ENCODE data around the gene ANO7. TPM values are rescaled to one million over a fixed set of nuclear protein-coding genes. Genes with fewer than 3 reads are reported as not detected.

Gene ANO7
- total RNA-seq, 1 donor from 2014 or later, result under 0.01 TPM

- TF ChIP-seq, protein P1, sequence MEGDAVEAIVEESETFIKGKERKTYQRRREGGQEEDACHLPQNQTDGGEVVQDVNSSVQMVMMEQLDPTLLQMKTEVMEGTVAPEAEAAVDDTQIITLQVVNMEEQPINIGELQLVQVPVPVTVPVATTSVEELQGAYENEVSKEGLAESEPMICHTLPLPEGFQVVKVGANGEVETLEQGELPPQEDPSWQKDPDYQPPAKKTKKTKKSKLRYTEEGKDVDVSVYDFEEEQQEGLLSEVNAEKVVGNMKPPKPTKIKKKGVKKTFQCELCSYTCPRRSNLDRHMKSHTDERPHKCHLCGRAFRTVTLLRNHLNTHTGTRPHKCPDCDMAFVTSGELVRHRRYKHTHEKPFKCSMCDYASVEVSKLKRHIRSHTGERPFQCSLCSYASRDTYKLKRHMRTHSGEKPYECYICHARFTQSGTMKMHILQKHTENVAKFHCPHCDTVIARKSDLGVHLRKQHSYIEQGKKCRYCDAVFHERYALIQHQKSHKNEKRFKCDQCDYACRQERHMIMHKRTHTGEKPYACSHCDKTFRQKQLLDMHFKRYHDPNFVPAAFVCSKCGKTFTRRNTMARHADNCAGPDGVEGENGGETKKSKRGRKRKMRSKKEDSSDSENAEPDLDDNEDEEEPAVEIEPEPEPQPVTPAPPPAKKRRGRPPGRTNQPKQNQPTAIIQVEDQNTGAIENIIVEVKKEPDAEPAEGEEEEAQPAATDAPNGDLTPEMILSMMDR (IDR thresholded peaks at IDR 0.05; ENCODE audit: insufficient read depth, low read length, severe bottlenecking), result peak; percentile 17
- no peak for FAIRE-seq
- H3K4me3 ChIP-seq (ENCODE audit: low read depth, low read length), result peak within 1 kb of the TSS; percentile 62
- H3K36me3 ChIP-seq (ENCODE audit: control insufficient read depth, insufficient read depth, low read length), result peaks cover 1% of the 10 kb centered on the region
- no peaks in the 10 kb centered on the region for H3K27me3 ChIP-seq (ENCODE audit: control insufficient read depth, insufficient read depth, low read length)
- peak; percentile 88 for DNase-seq (ENCODE audit: low read depth)
Observed at GRCh38 chr2:241149925-241150659, 38.4 kb upstream of the ANO7 start, which contains the start of gene PPP1R7. PPP1R7 (plus strand) TSS chr2:241150467; CDS start chr2:241150496, 29 bp downstream.

DNA sequence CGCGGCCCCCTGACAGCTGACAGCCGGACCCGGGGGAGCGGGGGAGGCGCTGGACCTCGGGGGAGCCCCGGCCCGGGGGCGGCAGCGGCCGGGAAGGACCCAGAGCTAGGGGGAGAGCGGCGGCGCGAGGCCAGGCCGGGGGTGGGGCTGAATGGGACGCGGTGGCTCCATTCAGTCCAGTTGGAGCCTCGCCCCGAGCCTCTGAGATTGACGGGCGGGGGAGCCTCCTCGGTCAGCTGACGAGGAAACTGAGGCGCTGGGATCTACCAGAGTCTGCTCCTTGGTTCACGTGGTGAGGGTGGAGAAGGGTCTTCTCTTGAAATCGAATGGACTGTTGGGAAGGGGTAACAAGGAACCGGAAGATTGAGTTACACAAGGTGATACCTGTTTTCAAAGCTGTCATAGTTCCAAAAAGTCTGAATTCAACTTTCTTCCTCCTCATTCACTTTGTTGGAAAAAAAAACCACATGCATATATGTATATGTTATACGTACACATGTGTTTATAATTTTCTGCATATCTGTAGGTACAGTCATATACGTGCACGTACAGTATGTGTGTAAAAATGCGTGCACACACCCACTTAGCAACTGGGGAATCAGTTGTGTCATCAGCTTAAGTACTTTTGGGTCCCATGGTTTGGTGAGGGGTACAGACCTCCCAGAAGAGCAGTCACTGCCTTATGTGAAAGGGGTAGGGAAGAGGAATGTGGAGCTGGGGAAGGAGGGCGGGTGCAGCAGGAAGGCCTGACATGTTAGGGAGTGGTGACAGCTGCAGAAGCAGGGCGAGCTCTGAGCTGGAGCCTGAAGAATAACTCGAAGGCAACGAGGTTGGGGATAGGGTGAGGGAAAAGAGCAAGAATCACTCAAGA is 37.6 kb upstream of the ANO7 start:
- H3K27me3 ChIP-seq (ENCODE audit: control insufficient read depth, insufficient read depth, low read length), result no peaks in the 10 kb centered on the region
- FAIRE-seq (no peak), DNase-seq (ENCODE audit: low read depth) (peak; percentile 35)
- H3K36me3 ChIP-seq (ENCODE audit: control insufficient read depth, insufficient read depth, low read length), result peaks cover 2% of the 10 kb centered on the region
- TF ChIP-seq, protein P1 (IDR thresholded peaks at IDR 0.05; ENCODE audit: insufficient read depth, low read length, severe bottlenecking), result no peak
- peak overlapping the region; percentile 62 for H3K4me3 ChIP-seq (ENCODE audit: low read depth, low read length)

DNA sequence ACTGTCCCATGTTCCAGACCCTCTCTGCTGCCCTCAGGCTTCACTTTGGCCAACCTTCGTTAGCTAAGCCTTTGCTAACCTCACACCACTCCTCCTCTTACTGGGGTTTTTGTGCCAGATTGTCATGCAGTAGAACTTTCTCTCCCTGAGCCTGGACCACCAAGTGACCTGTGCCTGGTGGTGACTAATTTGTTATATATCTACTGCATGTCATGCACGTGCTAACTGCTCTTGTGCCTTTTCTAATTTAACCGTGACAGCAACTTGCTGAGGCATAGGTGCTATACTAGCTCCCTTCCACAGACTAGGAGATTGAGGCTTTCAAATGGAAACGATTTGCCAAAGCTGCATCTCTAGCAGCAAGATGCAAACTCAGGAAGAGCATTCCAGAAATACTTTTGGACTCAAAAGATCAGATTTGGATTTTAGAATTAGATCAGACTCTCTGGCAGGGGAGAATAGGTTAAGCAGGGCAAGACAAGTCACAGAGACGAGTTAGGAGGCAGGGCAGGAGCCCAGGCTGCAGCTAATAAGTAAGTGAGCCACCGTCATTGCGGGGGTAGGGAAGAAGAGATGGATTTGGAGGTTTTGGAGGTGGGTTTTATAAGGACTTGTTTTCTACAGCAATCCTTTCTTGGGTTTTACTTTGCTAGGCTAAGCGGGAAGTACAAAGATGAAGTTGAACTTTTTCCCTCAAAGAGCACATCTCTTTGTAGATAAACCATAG is 36.4 kb upstream of the ANO7 start:
- no peak overlapping the region for H3K4me3 ChIP-seq (ENCODE audit: low read depth, low read length)
- no peak for DNase-seq (ENCODE audit: low read depth)
- FAIRE-seq, result peak; percentile 68
- no peaks in the 10 kb centered on the region for H3K27me3 ChIP-seq (ENCODE audit: control insufficient read depth, insufficient read depth, low read length)
- H3K36me3 ChIP-seq (ENCODE audit: control insufficient read depth, insufficient read depth, low read length), result peaks cover 5% of the 10 kb centered on the region
- TF ChIP-seq, protein P1 (IDR thresholded peaks at IDR 0.05; ENCODE audit: insufficient read depth, low read length, severe bottlenecking), result no peak

- FAIRE-seq (no peak), DNase-seq (ENCODE audit: low read depth) (peak; percentile 22)
- TF ChIP-seq, protein P1 (IDR thresholded peaks at IDR 0.05; ENCODE audit: insufficient read depth, low read length, severe bottlenecking), result no peak
- Histone ChIP-seq H3K4me3 (ENCODE audit: low read depth, low read length) (no peak overlapping the region), H3K36me3 (ENCODE audit: control insufficient read depth, insufficient read depth, low read length) (peaks cover 11% of the 10 kb centered on the region), H3K27me3 (ENCODE audit: control insufficient read depth, insufficient read depth, low read length) (no peaks in the 10 kb centered on the region)
Observed at GRCh38 chr2:241153616-241154015, 34.9 kb upstream of the ANO7 start.

DNA sequence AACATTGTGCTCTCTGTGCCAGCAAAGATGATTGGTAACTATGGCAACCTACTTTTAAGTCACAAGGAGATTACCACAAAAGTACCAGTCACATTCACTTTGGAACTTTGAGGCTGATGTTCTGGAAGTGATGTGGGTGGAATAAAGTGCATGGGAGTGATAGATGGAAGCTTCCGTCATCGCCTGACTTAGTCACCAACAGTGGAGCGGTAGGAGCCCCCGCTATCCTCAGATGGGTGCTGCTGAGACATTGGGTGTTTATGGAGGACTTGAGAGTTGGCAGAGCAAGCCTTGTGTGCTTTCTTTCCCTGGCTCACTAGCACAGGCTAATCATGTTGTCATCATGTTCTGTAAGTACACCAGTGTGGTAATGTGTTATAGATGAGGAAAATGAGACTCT is 33.6 kb upstream of the ANO7 start:
- TF ChIP-seq, protein P1 (IDR thresholded peaks at IDR 0.05; ENCODE audit: insufficient read depth, low read length, severe bottlenecking), result no peak
- no peak for FAIRE-seq
- DNase-seq (ENCODE audit: low read depth), result no peak
- no peaks in the 10 kb centered on the region for H3K27me3 ChIP-seq (ENCODE audit: control insufficient read depth, insufficient read depth, low read length)
- H3K36me3 ChIP-seq (ENCODE audit: control insufficient read depth, insufficient read depth, low read length), result peaks cover 19% of the 10 kb centered on the region
- H3K4me3 ChIP-seq (ENCODE audit: low read depth, low read length), result no peak overlapping the region
